H9 (cell line): Measurements from ENCODE around the gene CSAD. TPM values are rescaled to one million over a fixed set of nuclear protein-coding genes. Genes with fewer than 3 reads are reported as not detected.

Source experiments
- DNase-seq: peaks from one replicate; pipeline ENCODE4 v3.0.0-alpha.2; 2017
- H2AFZ ChIP-seq: one replicate; pipeline ENCODE4 v1.6.1; 2013; ENCODE audit warnings: mild to moderate bottlenecking, low read length, control low read depth, moderate library complexity
- H2AK5ac ChIP-seq: 2 replicates; pipeline ENCODE4 v1.6.1; 2013; ENCODE audit warnings: low read length, control low read depth, mixed read lengths; ENCODE audit not compliant: insufficient read length
- H2BK120ac ChIP-seq: one replicate; pipeline ENCODE4 v1.6.1; 2013; ENCODE audit warnings: low read depth, mild to moderate bottlenecking, low read length, control low read depth, inconsistent platforms; ENCODE audit not compliant: poor library complexity, severe bottlenecking
- H2BK12ac ChIP-seq: 2 replicates; pipeline ENCODE4 v1.6.1; 2013; ENCODE audit warnings: low read length, control low read depth, mixed read lengths, low read depth; ENCODE audit not compliant: insufficient read length
- H2BK15ac ChIP-seq: 2 replicates; pipeline ENCODE4 v1.6.1; 2013; ENCODE audit warnings: low read depth, low read length, control low read depth
- H2BK20ac ChIP-seq: one replicate; pipeline ENCODE4 v1.6.1; 2013; ENCODE audit warnings: low read depth, mild to moderate bottlenecking, low read length, control low read depth, inconsistent platforms; ENCODE audit not compliant: poor library complexity, severe bottlenecking
- H2BK5ac ChIP-seq: 2 replicates; pipeline ENCODE4 v1.6.1; 2013; ENCODE audit warnings: low read length, control low read depth, mixed read lengths; ENCODE audit not compliant: insufficient read length
- H3K14ac ChIP-seq: 2 replicates; pipeline ENCODE4 v1.6.1; 2013; ENCODE audit warnings: low read length, control low read depth; ENCODE audit not compliant: insufficient read depth
- H3K18ac ChIP-seq: 2 replicates; pipeline ENCODE4 v1.6.1; 2013; ENCODE audit warnings: low read depth, mild to moderate bottlenecking, mixed read lengths, low read length, control low read depth; ENCODE audit not compliant: insufficient read length
- H3K23ac ChIP-seq: 2 replicates; pipeline ENCODE4 v1.6.1; 2013; ENCODE audit warnings: low read length, control low read depth, mixed read lengths, low read depth; ENCODE audit not compliant: insufficient read length
- H3K23me2 ChIP-seq: 2 replicates; pipeline ENCODE4 v1.6.1; 2013; ENCODE audit warnings: low read depth, mild to moderate bottlenecking, mixed read lengths, low read length, control low read depth; ENCODE audit not compliant: insufficient read length, poor library complexity, severe bottlenecking
- H3K27ac ChIP-seq: 2 replicates; pipeline ENCODE4 v1.5.1; 2013; ENCODE audit warnings: low read length, control low read depth, mixed read lengths, low read depth; ENCODE audit not compliant: insufficient read length
- H3K27me3 ChIP-seq: 2 replicates; pipeline ENCODE4 v1.6.1; 2013; ENCODE audit warnings: low read length, control low read depth, inconsistent platforms; ENCODE audit not compliant: insufficient read depth
- H3K4ac ChIP-seq: 2 replicates; pipeline ENCODE4 v1.6.1; 2013; ENCODE audit warnings: low read depth, mild to moderate bottlenecking, control low read depth, inconsistent platforms, low read length, moderate library complexity
- H3K4me1 ChIP-seq: 2 replicates; pipeline ENCODE4 v1.6.1; 2013; ENCODE audit warnings: low read length, control low read depth, inconsistent platforms; ENCODE audit not compliant: insufficient read depth
- H3K4me2 ChIP-seq: 2 replicates; pipeline ENCODE4 v1.6.1; 2013; ENCODE audit warnings: low read length, control low read depth, mixed read lengths; ENCODE audit not compliant: insufficient read length, insufficient read depth
- H3K56ac ChIP-seq: 2 replicates; pipeline ENCODE4 v1.6.1; 2013; ENCODE audit warnings: low read depth, mild to moderate bottlenecking, mixed read lengths, low read length, control low read depth; ENCODE audit not compliant: insufficient read length
- H3K79me1 ChIP-seq: 2 replicates; pipeline ENCODE4 v1.6.1; 2013; ENCODE audit warnings: low read depth, mild to moderate bottlenecking, moderate library complexity, low read length, control low read depth, inconsistent platforms; ENCODE audit not compliant: insufficient read depth, poor library complexity, severe bottlenecking
- H3K79me2 ChIP-seq: 2 replicates; pipeline ENCODE4 v1.6.1; 2013; ENCODE audit warnings: low read length, control low read depth, inconsistent platforms; ENCODE audit not compliant: insufficient read depth
- H3K9ac ChIP-seq: 2 replicates; pipeline ENCODE4 v1.6.1; 2013; ENCODE audit warnings: low read length, control low read depth, mixed read lengths; ENCODE audit not compliant: insufficient read length; ENCODE audit errors: extremely low read depth
- H3K9me3 ChIP-seq: one replicate; pipeline ENCODE4 v1.6.1; 2013; ENCODE audit warnings: low read depth, low read length, inconsistent platforms; ENCODE audit not compliant: control insufficient read depth
- H3T11ph ChIP-seq: one replicate; pipeline ENCODE4 v1.6.1; 2013; ENCODE audit warnings: mild to moderate bottlenecking, low read length, control low read depth, inconsistent platforms
- H4K20me1 ChIP-seq: one replicate; pipeline ENCODE4 v1.6.1; 2013; ENCODE audit not compliant: control insufficient read depth, insufficient read length, insufficient read depth
- H4K5ac ChIP-seq: 2 replicates; pipeline ENCODE4 v1.6.1; 2013; ENCODE audit warnings: low read depth, mild to moderate bottlenecking, mixed read lengths, low read length, control low read depth; ENCODE audit not compliant: insufficient read length
- H4K8ac ChIP-seq: replicated peaks from 2 replicates; pipeline ENCODE4 v1.6.1; 2013; ENCODE audit warnings: low read length, control low read depth, mixed read lengths, low read depth; ENCODE audit not compliant: insufficient read length
- H4K91ac ChIP-seq: 2 replicates; pipeline ENCODE4 v1.6.1; 2013; ENCODE audit warnings: low read depth, mild to moderate bottlenecking, moderate library complexity, mixed read lengths, low read length, control low read depth; ENCODE audit not compliant: insufficient read length
- H3K27ac Mint-ChIP-seq, 3 experiments: 2 replicates in 2 of 3; 3 replicates in 1 of 3; pipeline ENCODE4 v1.8.0; 2020 to 2021; ENCODE audit warnings: mixed read lengths in 3 of 3, mild to moderate bottlenecking in 1 of 3, moderate library complexity in 1 of 3
- H3K27me3 Mint-ChIP-seq: 2 replicates; pipeline ENCODE4 v1.8.0; 2021; ENCODE audit warnings: low read depth, mild to moderate bottlenecking, moderate library complexity, mixed read lengths
- H3K36me3 Mint-ChIP-seq, 3 experiments: 2 replicates in 2 of 3; 3 replicates in 1 of 3; pipeline ENCODE4 v1.8.0; 2020 to 2021; ENCODE audit warnings: low read depth in 3 of 3, mixed read lengths in 3 of 3; ENCODE audit not compliant: insufficient read depth in 1 of 3
- H3K4me1 Mint-ChIP-seq, 2 experiments: 2 replicates each; pipeline ENCODE4 v1.8.0; 2020; ENCODE audit warnings: mixed read lengths in 2 of 2
- H3K4me3 Mint-ChIP-seq, 2 experiments: 2 replicates in 1 of 2; 3 replicates in 1 of 2; pipeline ENCODE4 v1.8.0; 2020 to 2021; ENCODE audit warnings: mild to moderate bottlenecking in 2 of 2, mixed read lengths in 2 of 2, moderate library complexity in 1 of 2
- H3K9me3 Mint-ChIP-seq, 2 experiments: 2 replicates in 1 of 2; 3 replicates in 1 of 2; pipeline ENCODE4 v1.8.0; 2020; ENCODE audit warnings: mild to moderate bottlenecking in 2 of 2, mixed read lengths in 2 of 2, moderate library complexity in 1 of 2
- WGBS: extraction: QIAGEN DNeasy Blood & Tissue Kit; methylation state at CpG from one replicate; pipeline ENCODE4 v1.1.7; 2013; ENCODE audit warnings: missing lambda C conversion rate, low lambda C conversion rate, mixed read lengths; ENCODE audit not compliant: insufficient read length; ENCODE audit errors: extremely low coverage; 5-methylcytosine and 5-hydroxymethylcytosine counted together
- total RNA-seq: library from RNA; stranded (reverse); gene quantifications from 2 replicates; pipeline ENCODE4 v1.2.1, GENCODE V29; 2021
- TF ChIP-seq, protein P1 (sequence below): fragments of 200-600 bp; sonication (generic); conservative IDR thresholded peaks from 3 replicates; pipeline ENCODE4 v1.8.0; 2021; ENCODE audit warnings: antibody characterized with exemption, mild to moderate bottlenecking

The CSAD gene
- total RNA-seq, 1 experiment from 2014 or later = 7.4 TPM

DNA sequence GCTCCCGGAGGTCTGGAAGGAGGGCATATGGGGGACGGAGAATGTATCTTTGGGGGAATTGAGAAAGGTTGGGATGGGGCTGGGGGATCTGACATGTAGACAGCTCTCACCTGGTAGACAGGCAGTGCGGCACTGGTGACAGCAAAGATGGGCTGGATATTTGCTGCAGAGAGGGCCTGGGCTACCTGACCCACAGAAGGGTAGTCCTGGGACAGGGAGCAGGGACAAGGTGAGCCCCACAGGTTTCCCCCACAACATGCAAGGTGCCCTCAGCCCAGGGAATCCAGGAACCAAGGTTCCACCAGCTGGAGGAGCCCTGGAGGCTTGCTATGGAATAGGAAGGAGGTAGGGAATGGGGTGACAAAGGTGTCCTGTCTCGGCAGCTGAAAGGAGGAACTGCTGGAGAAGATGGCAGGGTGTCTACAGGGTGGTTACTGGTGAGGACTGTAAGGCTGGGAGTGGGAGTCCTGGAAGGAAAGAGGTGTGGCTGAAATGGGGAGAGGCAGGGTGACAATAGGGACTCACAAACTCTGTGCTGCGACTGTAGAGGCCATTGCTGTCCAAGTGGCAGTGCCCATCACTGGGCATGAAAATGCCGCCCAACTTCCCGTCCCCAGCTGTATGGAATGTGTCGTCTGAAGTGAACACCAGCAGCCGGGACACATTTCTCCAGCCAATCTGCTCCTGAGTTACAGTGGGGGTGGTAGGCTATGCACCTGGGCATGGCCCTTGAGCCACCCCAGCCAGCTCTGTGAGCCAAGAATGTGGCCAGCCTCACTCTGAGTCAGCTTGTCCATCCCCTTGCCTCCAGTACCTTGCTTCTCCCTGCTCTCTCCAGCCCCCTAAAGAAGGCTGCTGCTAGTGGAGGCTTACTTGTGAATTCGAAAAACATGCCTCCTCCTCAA lies 15.0 kb upstream of the CSAD start:
- Histone ChIP-seq H3T11ph (no peak overlapping the region), H2BK5ac (no peak overlapping the region), H3K27me3 (peaks cover 18% of the 10 kb centered on the region; the same call in 1 of the 2 replicates), H3K4ac (no peak overlapping the region), H2BK120ac (no peak overlapping the region), H3K23me2 (no peaks in the 10 kb centered on the region), H3K23ac (no peak overlapping the region), H3K18ac (no peak overlapping the region), H4K91ac (no peak overlapping the region), H2BK20ac (no peak overlapping the region), H3K79me2 (no peaks in the 10 kb centered on the region), H2BK15ac (no peak overlapping the region), H3K27ac (no peak overlapping the region), H3K4me2 (no peak overlapping the region), H2AFZ (no peak overlapping the region), H3K56ac (no peak overlapping the region), H3K4me1 (no peaks in the 10 kb centered on the region), H3K14ac (no peak overlapping the region), H4K20me1 (no peaks in the 10 kb centered on the region), H4K8ac (no peak overlapping the region), H4K5ac (no peak overlapping the region), H2AK5ac (no peak overlapping the region), H3K9me3 (no peaks in the 10 kb centered on the region), H3K9ac (no peak overlapping the region), H3K79me1 (no peaks in the 10 kb centered on the region), H2BK12ac (no peak overlapping the region)
- TF ChIP-seq, protein P1, sequence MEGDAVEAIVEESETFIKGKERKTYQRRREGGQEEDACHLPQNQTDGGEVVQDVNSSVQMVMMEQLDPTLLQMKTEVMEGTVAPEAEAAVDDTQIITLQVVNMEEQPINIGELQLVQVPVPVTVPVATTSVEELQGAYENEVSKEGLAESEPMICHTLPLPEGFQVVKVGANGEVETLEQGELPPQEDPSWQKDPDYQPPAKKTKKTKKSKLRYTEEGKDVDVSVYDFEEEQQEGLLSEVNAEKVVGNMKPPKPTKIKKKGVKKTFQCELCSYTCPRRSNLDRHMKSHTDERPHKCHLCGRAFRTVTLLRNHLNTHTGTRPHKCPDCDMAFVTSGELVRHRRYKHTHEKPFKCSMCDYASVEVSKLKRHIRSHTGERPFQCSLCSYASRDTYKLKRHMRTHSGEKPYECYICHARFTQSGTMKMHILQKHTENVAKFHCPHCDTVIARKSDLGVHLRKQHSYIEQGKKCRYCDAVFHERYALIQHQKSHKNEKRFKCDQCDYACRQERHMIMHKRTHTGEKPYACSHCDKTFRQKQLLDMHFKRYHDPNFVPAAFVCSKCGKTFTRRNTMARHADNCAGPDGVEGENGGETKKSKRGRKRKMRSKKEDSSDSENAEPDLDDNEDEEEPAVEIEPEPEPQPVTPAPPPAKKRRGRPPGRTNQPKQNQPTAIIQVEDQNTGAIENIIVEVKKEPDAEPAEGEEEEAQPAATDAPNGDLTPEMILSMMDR = no peak
- no CpG with 5 or more reads among the region's 10 CpGs for WGBS
- H3K36me3 Mint-ChIP-seq = no peaks in the 10 kb centered on the region; a peak in 1 of 7 replicates
- 0 out of 4 replicates have a peak, but pooled peaks cover 0 to 3% of the 10 kb centered on the region in 2 experiments for H3K4me1 Mint-ChIP-seq
- H3K4me3 Mint-ChIP-seq = no peak overlapping the region
- 0 out of 5 replicates have a peak, but pooled peaks cover 0 to 2% of the 10 kb centered on the region in 2 experiments for H3K9me3 Mint-ChIP-seq
- H3K27ac Mint-ChIP-seq = no peak overlapping the region
- H3K27me3 Mint-ChIP-seq = peaks cover 93% of the 10 kb centered on the region
- no peak for DNase-seq
